SKM-1 (cell line): ENCODE data around the gene TTC39C.
"Not testable (repeated sequence)": the region's sequence is repeated elsewhere in the genome, so short reads cannot be mapped to it uniquely, and the experiment has no call there.

ENCODE experiments used
- DNase-seq: peaks from one replicate; lab custom pipeline; 2025; ENCODE audit not compliant: unreplicated experiment; lab: John Stamatoyannopoulos, UW

TTC39C gene

DNA sequence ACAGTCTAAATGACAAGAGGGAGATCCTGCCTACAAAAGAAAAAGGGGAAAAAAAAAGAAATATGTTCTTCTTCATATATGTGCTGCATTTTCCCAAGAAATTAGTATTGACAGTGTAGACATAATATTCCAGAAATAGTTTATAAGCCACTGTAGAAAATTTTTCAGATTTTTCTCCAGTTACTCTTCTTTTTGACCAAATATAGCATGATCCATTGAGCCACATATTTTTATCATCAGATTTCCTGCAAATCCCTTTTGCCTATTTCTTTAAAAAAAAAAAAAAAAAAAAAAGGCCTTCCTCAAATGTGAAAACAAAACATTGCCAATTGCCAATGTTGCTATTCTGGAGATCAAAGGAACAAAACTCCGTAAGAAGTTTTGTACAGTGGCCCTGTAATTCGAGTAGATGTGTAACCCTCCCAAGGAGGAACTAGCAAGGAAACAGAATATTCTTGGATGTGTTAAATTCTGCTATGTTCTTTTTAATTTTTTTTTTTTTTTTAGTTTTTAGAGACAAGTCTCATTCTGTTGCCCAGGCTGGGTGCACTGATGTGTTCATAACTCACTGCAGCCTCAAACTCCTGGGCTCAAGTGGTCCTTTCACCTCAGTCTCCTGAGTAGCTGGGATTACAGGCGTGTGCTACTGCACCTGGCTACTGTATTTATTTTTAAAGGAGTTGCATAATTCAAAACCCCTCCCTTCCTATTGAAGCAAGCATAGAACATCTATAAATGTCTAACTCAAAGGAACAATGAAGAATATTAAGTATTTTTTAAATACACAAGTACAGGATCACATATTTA lies 111.8 kb downstream of the TTC39C start:
- no peak for DNase-seq

DNA sequence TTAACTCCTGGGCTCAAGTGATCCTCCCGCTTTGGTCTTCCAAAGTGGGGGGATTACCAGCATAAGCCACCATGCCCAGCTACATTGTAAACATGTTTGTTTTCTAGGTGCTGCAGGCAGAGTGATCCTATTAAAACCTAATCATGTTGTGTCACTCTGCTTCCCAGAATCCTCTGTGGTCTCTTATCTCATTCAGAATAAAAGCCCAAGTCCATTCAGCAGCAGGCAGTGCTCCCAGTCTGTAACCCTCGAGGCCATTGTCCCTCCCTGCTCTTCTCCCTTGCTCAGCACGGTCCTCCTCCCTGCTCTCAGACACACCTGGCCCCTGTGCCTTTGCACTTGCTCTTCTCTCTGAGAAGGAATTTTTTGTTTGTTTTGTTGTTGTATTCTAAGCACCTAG lies 113.2 kb downstream of the TTC39C start:
- no peak for DNase-seq

DNA sequence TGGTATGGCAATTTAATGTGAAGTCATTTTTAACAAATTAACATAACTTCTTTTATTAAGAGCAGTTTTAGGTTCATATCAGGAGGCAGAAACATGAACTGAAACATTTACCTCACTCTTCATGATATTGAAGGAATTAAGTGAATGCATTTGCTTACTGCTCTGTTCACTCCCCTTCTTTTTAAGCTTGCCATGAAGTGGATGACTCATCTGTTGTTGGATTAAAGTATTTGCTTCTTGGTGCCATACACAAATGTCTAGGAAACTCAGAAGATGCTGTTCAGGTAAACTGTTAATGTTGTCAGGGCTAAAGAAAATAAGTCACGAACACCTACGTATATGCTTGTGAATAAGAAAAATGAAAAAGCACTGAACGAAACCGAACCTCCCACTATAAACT lies 114.1 kb downstream of the TTC39C start:
- DNase-seq, result no peak

DNA sequence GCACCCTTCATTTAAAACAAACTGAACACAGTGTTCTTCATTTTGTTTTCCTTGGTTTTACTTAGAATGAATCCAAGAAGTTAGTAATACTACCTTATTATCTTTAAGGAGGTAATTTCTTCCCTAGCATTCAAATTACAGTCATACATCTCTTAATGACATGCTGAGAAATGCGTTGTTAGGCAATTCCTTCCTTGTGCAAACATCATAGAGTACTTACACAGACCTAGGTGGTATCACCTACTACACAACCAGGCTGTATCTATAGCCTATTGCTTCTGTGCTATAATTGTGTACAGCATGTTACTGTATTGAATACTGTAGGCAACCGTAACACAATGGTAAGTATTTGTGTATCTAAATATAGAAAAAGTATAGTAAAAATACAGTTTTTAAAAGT lies 115.9 kb downstream of the TTC39C start:
- DNase-seq, result no peak

DNA sequence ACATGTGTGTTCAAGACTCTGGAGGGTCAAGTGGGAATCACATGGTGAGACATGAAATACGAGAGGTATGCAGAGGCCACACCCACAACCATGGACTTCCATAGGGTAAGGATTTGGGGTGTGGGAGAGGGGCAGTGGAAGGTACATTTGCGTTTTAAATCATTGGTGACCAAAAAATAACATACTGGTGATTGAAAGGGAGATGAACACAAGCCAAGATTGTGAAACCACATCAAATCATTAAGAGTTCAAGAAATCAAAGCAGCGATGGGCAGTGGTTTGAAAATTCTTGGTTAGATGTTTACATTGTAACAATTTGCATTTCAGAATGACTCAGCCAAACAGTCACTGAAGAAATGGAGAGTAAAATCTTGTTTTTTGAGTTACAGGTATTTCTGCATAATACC lies 122.4 kb downstream of the TTC39C start:
- no peak for DNase-seq

DNA sequence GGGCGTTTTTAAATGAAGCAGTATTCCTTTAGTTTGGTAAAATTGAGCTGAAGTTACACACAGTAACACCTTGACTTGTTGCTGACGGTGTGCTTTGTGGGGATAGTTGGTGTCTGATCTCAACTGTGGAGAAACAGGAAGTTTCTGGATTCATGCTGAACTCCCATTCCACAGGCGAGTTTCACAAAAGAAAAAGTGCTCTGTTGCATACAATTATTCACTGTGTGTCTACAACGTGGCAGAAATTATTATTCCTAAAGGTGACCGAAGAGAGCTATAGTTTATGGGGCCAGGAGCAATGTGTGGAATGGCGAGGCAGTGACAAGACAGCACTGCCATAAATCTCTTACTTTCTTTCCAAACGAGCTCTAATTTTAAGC lies 123.8 kb downstream of the TTC39C start:
- no peak for DNase-seq

DNA sequence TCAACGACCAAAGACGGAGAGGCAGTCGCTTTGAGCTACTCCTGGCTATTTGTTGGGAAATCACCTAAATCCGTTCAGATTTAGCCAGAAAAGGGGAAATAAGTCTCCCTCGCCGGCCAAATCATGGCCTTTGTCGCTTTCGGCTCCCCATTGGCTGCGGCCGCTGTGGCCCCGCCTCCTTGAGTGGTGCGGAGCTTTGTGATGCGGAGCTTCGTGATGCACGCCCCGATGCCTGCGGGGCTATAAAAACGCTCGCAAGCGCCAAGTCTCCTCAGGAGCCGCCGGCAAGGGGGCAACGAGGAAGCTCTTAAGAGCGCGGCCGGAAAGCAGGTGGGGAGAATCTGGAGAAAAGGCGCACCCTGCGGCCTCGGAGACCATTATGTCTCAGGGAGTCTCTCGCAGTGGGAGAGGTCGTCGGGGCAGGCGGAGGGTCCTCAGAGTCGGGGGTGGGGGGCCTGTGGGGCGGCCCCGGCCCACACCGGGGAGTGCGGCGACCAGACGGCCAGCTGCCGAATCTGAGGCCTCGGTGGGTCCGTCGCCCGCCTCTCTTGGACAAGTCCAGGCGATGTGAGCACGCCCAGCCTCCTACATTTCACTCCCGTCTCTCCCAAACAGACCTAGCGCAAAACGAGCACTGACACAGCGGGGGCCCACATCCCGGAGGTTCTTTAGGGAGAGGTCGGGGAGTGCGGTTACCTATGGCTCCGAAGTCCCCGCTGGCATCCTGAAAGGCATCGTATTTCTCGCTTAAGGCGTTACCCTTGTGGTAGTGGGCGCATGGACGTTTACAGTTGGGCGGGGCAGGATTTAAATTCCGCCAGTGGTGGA lies 124.4 kb downstream of the TTC39C start, which contains the start of gene CABYR:
Gene CABYR (plus strand): TSS at position 274 of the 828 bp plus-strand sequence. CDS start 4,053 bp downstream, outside the sequence.
- no peak for DNase-seq

DNA sequence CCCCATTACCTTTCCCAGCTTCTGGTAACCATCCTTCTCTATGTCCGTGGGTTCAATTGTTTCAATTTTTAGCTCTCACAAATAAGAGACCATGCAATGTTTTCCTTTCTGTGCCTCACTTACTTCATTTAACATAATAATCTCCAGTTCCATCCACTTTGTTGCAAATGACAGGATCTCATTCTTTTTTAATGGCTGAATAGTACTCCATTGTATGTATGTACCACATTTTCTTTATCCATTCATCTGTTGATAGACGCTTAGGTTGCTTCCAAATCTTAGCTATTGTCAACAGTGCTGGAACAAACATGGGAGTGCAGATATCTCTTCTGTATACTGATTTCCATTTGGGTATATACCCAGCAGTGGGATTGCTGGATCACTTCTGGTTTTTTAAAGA lies 126.1 kb downstream of the TTC39C start:
- no peak for DNase-seq

DNA sequence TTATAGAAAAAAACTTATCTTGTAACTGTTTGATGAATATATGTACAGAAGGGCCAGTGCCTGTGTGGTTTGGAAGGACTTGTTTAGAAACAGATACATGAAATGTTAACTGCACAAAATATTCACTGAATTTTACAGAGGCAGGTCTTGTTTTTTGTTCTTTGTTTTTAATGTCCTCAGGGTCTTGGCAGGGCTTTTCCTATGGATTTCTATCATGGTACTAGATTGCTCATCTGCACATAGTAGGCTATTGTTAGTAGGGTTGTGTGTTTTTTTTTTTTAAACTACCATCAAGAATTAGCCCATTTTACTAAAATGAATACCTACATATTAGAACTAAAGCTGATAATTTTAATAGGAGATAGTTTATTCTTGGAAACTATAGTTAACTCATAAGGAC lies 127.8 kb downstream of the TTC39C start:
- no peak for DNase-seq

DNA sequence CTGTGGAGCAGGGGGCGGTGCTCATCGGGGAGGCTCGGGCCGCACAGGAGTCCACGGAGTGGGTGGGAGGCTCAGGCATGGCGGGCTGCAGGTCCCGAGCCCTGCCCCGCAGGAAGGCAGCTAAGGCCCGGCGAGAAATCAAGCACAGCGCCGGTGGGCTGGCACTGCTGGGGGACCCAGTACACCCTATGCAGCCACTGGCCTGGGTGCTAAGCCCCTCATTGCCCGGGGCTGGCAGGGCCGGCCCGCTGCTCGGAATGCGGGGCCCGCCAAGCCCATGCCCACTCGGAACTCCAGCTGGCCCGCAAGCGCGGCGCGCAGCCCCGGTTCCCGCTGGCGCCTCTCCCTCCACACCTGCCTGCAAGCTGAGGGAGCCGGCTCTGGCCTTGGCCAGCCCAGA lies 135.0 kb downstream of the TTC39C start:
- DNase-seq, result not testable (repeated sequence)

DNA sequence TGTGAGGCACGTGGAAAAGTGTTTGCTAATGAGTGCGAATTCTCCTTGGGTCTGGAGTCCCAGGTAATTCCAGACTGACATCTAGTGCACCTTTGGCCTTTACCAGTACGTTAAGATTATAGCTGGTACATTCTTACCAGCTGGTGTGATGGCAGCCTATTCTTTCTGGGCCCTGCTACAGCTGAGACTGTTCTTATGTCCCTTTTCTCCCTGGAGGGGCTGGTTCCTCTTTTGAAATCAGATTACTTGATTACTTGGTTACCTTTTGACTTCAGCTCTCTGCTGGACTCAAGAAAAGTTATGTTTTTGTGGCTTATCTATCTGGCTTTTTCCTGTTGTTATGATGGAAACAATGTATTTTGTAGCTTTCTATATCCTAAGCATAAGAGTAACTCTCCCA lies 138.8 kb downstream of the TTC39C start:
- no peak for DNase-seq

DNA sequence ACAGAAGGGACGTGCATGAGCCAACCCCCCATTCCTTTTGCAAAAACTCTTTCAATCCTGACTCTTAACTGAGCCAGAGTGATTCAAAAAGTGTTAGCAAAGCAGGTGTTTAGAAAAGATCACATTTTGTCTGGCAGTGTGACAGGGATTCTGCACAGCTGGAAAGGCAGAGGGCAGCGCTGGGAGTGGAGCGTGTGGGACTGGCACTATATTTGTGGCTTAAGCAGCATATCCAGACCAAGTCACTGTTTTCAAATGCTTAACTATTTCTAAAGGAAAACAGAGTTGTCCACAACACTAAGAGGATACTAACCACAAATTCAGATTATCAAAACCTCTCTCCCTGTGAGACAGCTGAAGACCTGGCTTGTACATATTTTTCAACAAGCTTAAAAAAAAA lies 143.3 kb downstream of the TTC39C start:
- DNase-seq, result no peak

DNA sequence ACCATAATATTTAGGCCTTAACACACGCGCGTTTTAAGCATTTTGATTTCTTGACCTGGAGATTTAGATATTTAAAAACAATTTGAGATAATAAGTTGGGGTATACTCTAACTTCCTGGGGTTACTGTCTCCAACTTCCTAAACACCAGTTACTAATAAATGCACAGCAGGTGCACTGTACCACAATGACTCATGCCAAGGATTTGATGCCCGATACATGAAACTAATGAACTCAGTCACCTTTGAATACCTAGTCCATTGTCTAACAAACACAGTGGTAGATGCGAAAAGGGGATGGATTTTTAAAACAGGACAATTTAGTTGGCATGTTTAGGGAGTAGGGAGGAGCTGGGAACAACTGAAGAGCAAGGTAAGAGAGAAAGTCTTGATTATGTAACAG lies 145.5 kb downstream of the TTC39C start:
- DNase-seq, result no peak

DNA sequence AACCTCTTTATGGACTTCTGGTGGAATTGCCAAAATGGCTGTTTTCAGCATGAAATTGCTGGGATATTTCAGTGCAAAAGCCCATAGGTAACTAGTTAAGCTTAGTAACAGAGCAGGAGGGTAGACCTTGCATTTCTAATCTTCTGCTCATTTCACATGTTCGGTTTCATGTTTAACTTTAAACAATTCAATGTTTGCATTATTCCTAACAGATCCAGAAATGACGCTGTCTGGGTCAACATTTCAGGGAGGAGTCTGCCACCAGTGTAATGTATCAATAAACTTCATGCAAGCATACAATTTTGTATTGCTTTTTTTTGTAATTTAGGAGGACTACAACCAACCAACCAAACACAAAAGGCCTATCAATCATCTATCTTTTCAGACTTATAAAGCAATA lies 146.8 kb downstream of the TTC39C start:
- no peak for DNase-seq

DNA sequence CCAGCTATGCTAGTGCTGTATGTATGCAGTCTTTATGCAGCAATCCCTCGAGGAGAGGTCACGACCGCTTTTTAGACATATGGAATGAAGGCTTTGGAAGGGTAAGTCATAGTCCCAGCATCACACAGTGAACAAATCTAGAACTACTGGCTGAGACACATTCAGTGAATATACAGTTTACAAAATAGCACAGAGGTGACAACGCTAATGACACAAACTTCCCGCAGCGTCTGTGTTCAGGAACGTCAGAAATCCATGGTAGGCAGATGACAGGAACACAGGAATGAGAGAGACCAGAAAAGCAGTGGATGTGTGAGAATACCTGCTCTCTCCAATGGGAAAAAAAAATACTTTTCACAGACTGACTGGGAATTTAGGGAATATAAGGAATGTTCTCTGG lies 153.9 kb downstream of the TTC39C start:
- no peak for DNase-seq

DNA sequence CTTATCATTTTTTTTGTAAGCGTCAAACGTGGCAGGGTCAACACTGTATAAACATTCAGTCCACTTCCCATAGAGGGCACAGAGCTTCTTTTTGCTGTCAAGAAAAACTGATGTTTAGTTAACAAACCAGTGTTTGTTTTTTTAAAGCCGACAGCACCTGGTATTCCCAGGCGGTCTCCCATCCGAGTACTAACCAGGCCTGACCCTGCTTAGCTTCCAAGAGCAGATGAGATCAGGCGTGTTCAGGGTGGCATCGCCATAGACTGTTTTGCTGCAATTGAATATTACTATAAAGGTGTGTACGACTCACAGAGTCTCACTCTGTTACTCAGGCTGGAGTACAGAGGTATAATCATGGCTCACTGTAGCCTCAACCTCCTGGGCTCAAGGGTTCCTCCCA lies 155.8 kb downstream of the TTC39C start:
- no peak for DNase-seq

DNA sequence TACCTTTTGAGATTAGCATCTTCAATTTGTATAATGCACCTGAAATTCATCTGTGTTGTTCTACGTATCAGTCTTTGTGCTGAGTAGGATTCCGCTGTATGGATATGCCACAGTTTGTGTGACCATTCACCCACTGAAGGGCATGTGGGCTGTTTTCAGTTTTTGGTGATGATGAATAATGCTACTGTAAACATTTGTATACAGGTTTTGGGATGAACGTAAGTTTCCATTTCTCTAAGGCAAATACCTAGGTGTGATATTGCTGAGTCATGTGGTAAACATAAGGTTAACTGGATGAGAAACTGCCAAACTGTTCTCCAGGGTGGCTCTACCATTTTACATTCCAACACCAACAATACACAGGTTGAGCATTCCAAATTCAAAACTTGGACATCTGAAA lies 159.4 kb downstream of the TTC39C start:
- DNase-seq, result no peak

DNA sequence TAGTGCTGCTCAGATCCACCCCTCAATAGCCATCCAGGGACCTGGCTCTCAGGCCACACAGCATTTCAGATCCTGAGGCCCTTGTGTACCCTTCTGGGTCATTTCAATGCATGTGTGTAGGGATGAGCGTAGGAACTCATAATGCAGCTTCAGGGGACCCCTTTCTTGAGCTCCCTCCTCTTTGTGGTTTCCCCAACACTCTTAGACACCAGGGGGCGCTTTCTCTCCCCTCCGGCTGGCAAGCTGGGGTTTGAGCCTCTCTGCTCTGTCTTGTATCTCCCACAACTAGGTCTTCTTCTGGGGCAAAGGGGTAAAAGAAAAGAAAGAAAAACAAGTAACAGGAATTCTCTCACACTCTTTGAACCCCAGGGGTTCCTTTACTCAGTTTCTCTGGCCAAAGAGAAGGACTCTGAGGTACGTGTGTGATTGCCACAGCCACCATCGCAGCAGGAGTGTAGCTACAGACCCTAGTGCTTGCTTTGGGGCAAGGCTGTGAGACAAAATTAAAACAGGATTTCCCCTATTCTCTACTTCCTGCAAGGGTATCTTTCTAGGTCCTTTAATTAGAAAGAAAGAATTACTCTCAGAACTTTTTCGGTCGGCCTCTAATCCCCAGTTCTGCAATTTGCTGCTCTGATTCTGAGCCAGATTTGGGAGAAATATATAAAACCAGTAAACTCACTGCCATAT lies 162.3 kb downstream of the TTC39C start:
- DNase-seq, result peak; percentile 35

DNA sequence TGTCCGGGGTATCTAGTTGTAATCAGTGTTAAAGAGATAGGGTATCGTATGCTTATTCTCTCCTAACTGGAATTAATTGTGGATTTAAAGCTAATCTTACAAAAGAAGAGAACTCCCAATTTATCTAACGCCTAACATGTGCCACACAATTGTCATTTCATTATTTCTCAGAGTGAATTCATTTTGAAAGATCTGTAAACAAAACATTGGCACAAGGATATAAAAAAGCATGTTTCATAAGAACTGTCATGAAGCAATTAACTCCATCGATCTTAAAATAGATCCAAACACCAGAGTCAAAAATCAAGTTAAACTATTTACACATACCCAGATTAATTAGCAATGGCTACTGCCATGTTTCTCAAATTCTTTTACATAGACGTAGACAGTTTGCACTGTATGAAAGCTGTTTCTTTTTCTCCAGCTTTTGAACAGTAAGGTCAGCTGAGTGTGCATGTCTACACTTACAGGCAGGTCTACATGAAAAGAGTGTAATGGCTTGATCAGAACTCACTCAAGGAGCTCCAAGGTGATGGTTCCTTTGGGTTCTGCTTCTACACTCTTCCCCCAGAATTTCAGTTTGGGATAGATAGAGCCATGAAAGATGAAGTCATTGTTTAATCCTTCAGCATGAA lies 163.1 kb downstream of the TTC39C start:
- DNase-seq, result no peak

DNA sequence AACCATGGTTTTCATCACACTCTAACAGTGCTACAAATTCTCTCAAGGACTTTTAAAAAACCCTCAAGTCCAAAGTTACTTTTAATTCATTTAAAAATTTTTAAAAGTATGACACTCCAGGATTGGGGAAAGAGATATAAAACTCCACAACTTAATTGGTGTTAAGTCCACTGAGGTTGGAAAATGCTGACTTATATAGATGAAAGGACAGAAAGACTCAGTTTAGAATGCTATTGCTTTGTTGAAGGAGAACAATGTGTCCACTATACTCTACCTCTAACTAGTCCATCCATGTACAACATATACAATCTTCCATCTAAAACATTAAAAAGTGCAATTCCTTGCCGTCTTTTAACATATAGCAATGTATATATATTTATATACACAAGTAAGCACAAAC lies 165.5 kb downstream of the TTC39C start:
- DNase-seq, result no peak

DNA sequence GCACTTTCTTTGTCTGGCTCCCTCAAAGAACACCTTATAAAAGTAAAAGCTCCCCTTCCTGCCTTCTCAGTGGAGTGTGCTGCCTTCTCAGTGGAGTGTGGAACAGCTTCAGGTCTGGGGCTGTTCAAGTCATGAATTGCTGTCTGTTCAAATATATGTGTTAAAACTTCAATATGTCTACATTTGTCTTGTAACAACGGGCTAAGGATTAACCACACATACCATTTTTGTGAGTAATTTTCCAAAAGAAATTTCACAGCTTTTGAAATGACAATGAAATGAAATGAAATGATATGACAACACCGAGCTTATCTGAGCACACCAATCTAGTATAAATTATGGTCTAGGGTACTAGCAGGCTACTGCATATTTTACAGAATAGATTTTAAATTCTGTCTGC lies 167.3 kb downstream of the TTC39C start:
- no peak for DNase-seq
